Calu3 (cell line): ENCODE results near the gene ROBO2. TPM values are rescaled to one million over a fixed set of nuclear protein-coding genes. Genes with fewer than 3 reads are reported as not detected.

Experiments
- BruUV-seq: library from RNA; stranded (reverse); fragments of 400-500 nt; replicated peaks from 2 replicates; lab custom pipeline; 2021; lab: Mats Ljungman, UMichigan
- CTCF ChIA-PET: fragments of 300-600 bp; sonication (Branson Sonifier 250); formaldehyde crosslinking; loops from one replicate; lab custom pipeline; 2022; ENCODE audit warnings: antibody characterized with exemption; lab: Charles Lee
- DNase-seq: peaks from one replicate; pipeline ENCODE4 v3.0.0; 2022
- H3K27ac Mint-ChIP-seq: one replicate; pipeline ENCODE4 v1.8.0; 2022; ENCODE audit warnings: mixed read lengths; ENCODE audit not compliant: unreplicated experiment
- H3K27me3 Mint-ChIP-seq: one replicate; pipeline ENCODE4 v1.8.0; 2022; ENCODE audit warnings: mixed read lengths; ENCODE audit not compliant: unreplicated experiment
- H3K36me3 Mint-ChIP-seq: one replicate; pipeline ENCODE4 v1.8.0; 2022; ENCODE audit warnings: mild to moderate bottlenecking, moderate library complexity, mixed read lengths; ENCODE audit not compliant: insufficient read depth, unreplicated experiment
- H3K4me1 Mint-ChIP-seq: one replicate; pipeline ENCODE4 v1.8.0; 2022; ENCODE audit warnings: mild to moderate bottlenecking, low read depth, mixed read lengths; ENCODE audit not compliant: unreplicated experiment
- H3K4me3 Mint-ChIP-seq: one replicate; pipeline ENCODE4 v1.8.0; 2022; ENCODE audit warnings: mild to moderate bottlenecking, low read depth, moderate library complexity, mixed read lengths; ENCODE audit not compliant: unreplicated experiment
- H3K9me3 Mint-ChIP-seq: one replicate; pipeline ENCODE4 v1.8.0; 2022; ENCODE audit warnings: low read depth, mixed read lengths; ENCODE audit not compliant: unreplicated experiment
- CTCF ChIP-seq: fragments of 200-600 bp; IDR thresholded peaks from one replicate; pipeline ENCODE4 v1.8.0; 2022; ENCODE audit warnings: antibody characterized with exemption; ENCODE audit not compliant: unreplicated experiment
- intact Hi-C: fragments of 100-400 bp; cut with micrococcal nuclease; formaldehyde crosslinking; loops from one replicate; pipeline ENCODE4 v1.10.0; 2022; ENCODE audit not compliant: unreplicated experiment
- total RNA-seq: library from RNA; stranded (reverse); gene quantifications from 2 replicates; pipeline ENCODE4 v1.2.3, GENCODE V29; 2022

Gene ROBO2
- total RNA-seq, 1 experiment from 2014 or later: not detected

DNA sequence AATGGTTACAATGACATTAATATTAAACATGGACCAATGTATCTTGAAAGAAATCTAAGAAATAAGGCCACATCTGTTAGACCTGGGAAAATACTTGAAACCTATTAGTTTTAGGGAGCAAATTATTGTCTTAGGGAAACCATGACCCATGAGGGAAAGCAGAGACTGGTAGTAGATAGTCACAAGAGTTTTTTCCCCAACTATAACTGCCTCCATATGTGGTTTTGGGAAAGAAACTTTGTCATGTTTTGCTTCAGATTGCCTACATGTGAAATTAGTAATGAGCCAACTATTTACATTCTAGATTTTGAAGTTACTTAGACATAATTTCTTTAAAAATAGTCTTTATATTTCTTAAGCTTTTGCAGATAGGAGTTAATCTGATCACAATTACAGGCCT, 474.9 kb downstream of the ROBO2 start:
- H3K4me1 Mint-ChIP-seq: no peaks in the 10 kb centered on the region
- peaks cover 2% of the 10 kb centered on the region for H3K9me3 Mint-ChIP-seq
- CTCF ChIA-PET: interaction anchor here (0.5 kb wide), 1 partner anchor 176 kb away, joined by 3 read pairs; no protein-coding TSS in a partner anchor
- DNase-seq: no peak
- H3K36me3 Mint-ChIP-seq: no peaks in the 10 kb centered on the region
- no peak overlapping the region for H3K4me3 Mint-ChIP-seq
- BruUV-seq: no TSS peak
- no peak overlapping the region for H3K27ac Mint-ChIP-seq
- no peak for TF ChIP-seq CTCF
- no peaks in the 10 kb centered on the region for H3K27me3 Mint-ChIP-seq
- intact Hi-C loops: no loop called here

GRCh38 chr3:77524463-77524862, 484.6 kb downstream of the ROBO2 start:
- H3K9me3 Mint-ChIP-seq: no peaks in the 10 kb centered on the region
- H3K27ac Mint-ChIP-seq: no peak overlapping the region
- CTCF ChIA-PET: no interaction called here
- TF ChIP-seq CTCF: no peak
- no peaks in the 10 kb centered on the region for H3K4me1 Mint-ChIP-seq
- intact Hi-C loops: no loop called here
- H3K36me3 Mint-ChIP-seq: no peaks in the 10 kb centered on the region
- no TSS peak for BruUV-seq
- no peak for DNase-seq
- no peak overlapping the region for H3K4me3 Mint-ChIP-seq
- no peaks in the 10 kb centered on the region for H3K27me3 Mint-ChIP-seq

GRCh38 chr3:77524946-77525682, 485.2 kb downstream of the ROBO2 start:
- H3K4me3 Mint-ChIP-seq: no peak overlapping the region
- H3K9me3 Mint-ChIP-seq: no peaks in the 10 kb centered on the region
- no peaks in the 10 kb centered on the region for H3K36me3 Mint-ChIP-seq
- no TSS peak for BruUV-seq
- CTCF ChIA-PET: interaction anchor here (0.9 kb wide), 1 partner anchor 9 kb away, joined by 12 read pairs; no protein-coding TSS in a partner anchor
- no peak for DNase-seq
- TF ChIP-seq CTCF: no peak
- intact Hi-C loops: no loop called here
- H3K4me1 Mint-ChIP-seq: no peaks in the 10 kb centered on the region
- no peaks in the 10 kb centered on the region for H3K27me3 Mint-ChIP-seq
- no peak overlapping the region for H3K27ac Mint-ChIP-seq

- intact Hi-C loops: no loop called here
- TF ChIP-seq CTCF: no peak
- H3K4me1 Mint-ChIP-seq: no peaks in the 10 kb centered on the region
- H3K27ac Mint-ChIP-seq: no peak overlapping the region
- no peak for DNase-seq
- H3K4me3 Mint-ChIP-seq: no peak overlapping the region
- BruUV-seq: no TSS peak
- no peaks in the 10 kb centered on the region for H3K9me3 Mint-ChIP-seq
- H3K27me3 Mint-ChIP-seq: no peaks in the 10 kb centered on the region
- H3K36me3 Mint-ChIP-seq: no peaks in the 10 kb centered on the region
- CTCF ChIA-PET: no interaction called here
Measured at GRCh38 chr3:77526573-77527113, 486.7 kb downstream of the ROBO2 start.
